Type B pancreatic cell (in vitro differentiated cells): ENCODE results near the gene SYTL3. TPM values are rescaled to one million over a fixed set of nuclear protein-coding genes. Genes with fewer than 3 reads are reported as not detected.

Experiments
- DNase-seq: peaks from one replicate; pipeline ENCODE4 v3.0.0; 2021; ENCODE audit warnings: mixed read lengths; ENCODE audit not compliant: unreplicated experiment; ENCODE audit errors: extremely low spot score
- H3K27ac Mint-ChIP-seq: 2 replicates; pipeline ENCODE4 v1.8.0; 2021; ENCODE audit warnings: mild to moderate bottlenecking, mixed read lengths
- H3K27me3 Mint-ChIP-seq: 2 replicates; pipeline ENCODE4 v1.8.0; 2021; ENCODE audit warnings: mixed read lengths
- H3K36me3 Mint-ChIP-seq: 2 replicates; pipeline ENCODE4 v1.8.0; 2021; ENCODE audit warnings: mixed read lengths
- H3K4me1 Mint-ChIP-seq: one replicate; pipeline ENCODE4 v1.8.0; 2021; ENCODE audit warnings: mixed read lengths; ENCODE audit not compliant: unreplicated experiment
- H3K4me3 Mint-ChIP-seq: 2 replicates; pipeline ENCODE4 v1.8.0; 2021; ENCODE audit warnings: mild to moderate bottlenecking, mixed read lengths
- H3K9me3 Mint-ChIP-seq: 2 replicates; pipeline ENCODE4 v1.8.0; 2021; ENCODE audit warnings: mixed read lengths
- total RNA-seq: library from RNA; stranded (reverse); gene quantifications from 2 replicates; pipeline ENCODE4 v1.2.1, GENCODE V29; 2021; ENCODE audit warnings: low replicate concordance
- TF ChIP-seq, protein P1 (sequence below): fragments of 200-600 bp; sonication (generic); conservative IDR thresholded peaks from 2 replicates; pipeline ENCODE4 v1.5.0; 2021; ENCODE audit warnings: antibody characterized with exemption, mild to moderate bottlenecking

Gene SYTL3
- total RNA-seq, 1 donor from 2014 or later = 2.2 TPM

DNA sequence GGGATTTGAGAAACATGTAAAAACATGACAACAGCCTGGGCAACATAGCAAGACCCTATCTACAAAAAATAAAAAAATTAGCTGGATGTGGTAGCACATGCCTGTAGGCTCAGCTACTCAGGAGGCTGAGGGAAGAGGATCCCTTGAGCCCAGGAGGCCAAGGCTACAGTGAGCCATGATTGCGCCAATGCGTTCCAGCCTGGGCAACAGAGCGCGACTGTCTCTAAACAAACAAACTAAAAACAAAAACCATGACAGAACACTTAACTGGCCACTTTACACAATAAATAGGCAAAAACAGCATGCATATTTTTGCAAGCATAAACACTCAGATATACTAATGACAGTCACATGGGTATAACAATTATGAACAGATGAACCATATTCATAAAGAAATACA lies 60.0 kb downstream of the SYTL3 start:
- Mint-ChIP-seq H3K4me3 (no peak overlapping the region), H3K27me3 (no peaks in the 10 kb centered on the region), H3K36me3 (peaks cover 6% of the 10 kb centered on the region), H3K9me3 (peaks cover 6% of the 10 kb centered on the region), H3K4me1 (peaks cover 20% of the 10 kb centered on the region), H3K27ac (no peak overlapping the region)
- TF ChIP-seq, protein P1, sequence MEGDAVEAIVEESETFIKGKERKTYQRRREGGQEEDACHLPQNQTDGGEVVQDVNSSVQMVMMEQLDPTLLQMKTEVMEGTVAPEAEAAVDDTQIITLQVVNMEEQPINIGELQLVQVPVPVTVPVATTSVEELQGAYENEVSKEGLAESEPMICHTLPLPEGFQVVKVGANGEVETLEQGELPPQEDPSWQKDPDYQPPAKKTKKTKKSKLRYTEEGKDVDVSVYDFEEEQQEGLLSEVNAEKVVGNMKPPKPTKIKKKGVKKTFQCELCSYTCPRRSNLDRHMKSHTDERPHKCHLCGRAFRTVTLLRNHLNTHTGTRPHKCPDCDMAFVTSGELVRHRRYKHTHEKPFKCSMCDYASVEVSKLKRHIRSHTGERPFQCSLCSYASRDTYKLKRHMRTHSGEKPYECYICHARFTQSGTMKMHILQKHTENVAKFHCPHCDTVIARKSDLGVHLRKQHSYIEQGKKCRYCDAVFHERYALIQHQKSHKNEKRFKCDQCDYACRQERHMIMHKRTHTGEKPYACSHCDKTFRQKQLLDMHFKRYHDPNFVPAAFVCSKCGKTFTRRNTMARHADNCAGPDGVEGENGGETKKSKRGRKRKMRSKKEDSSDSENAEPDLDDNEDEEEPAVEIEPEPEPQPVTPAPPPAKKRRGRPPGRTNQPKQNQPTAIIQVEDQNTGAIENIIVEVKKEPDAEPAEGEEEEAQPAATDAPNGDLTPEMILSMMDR = no peak
- no peak for DNase-seq

DNA sequence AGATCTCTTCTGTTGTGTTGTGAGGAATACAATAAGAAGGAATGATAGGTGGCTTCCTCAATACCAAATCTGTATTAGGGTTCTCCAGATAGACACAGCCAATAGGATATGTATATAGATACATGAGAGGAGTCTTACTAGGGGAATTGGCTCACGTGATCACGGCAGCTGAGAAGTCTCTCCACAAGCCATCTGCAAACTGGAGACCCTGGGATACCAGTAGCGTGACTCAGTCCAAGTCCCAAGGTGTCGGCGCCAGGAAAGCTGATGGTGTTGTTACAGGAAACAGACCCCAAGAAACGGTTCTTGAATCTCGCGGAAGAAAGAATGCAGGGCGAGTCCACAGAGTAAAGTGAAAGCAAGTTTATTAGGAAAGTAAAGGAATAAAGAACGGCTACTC lies 61.4 kb downstream of the SYTL3 start:
- TF ChIP-seq, protein P1 = no peak
- no peak overlapping the region for H3K4me3 Mint-ChIP-seq
- peaks cover 6% of the 10 kb centered on the region for H3K9me3 Mint-ChIP-seq
- DNase-seq = no peak
- peaks cover 6% of the 10 kb centered on the region for H3K36me3 Mint-ChIP-seq
- no peak overlapping the region for H3K27ac Mint-ChIP-seq
- H3K27me3 Mint-ChIP-seq = no peaks in the 10 kb centered on the region
- H3K4me1 Mint-ChIP-seq = peaks cover 24% of the 10 kb centered on the region

DNA sequence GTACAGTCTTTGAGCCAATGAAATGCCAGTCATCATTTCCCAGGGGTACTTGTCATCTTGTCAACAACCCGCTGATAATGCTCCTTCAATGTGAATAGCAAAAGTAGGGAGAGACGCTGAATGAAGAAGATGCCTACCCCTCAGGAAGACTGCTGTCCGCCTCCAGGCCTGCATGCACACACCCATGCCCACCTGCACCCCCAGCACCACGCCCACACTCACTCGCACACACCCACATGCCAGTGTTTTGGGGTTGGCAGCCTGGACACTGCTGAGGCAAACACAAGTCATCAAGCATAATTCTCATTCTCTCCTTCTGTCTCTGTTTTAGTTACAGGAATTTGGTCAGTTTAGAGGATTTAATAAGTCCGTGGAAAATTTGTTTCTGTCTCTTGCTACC lies 63.6 kb downstream of the SYTL3 start:
- TF ChIP-seq, protein P1 = no peak
- no peak overlapping the region for H3K27ac Mint-ChIP-seq
- H3K27me3 Mint-ChIP-seq = no peaks in the 10 kb centered on the region
- H3K36me3 Mint-ChIP-seq = peaks cover 6% of the 10 kb centered on the region
- H3K9me3 Mint-ChIP-seq = peaks cover 6% of the 10 kb centered on the region
- H3K4me1 Mint-ChIP-seq = peaks cover 7% of the 10 kb centered on the region
- H3K4me3 Mint-ChIP-seq = no peak overlapping the region
- DNase-seq = no peak

DNA sequence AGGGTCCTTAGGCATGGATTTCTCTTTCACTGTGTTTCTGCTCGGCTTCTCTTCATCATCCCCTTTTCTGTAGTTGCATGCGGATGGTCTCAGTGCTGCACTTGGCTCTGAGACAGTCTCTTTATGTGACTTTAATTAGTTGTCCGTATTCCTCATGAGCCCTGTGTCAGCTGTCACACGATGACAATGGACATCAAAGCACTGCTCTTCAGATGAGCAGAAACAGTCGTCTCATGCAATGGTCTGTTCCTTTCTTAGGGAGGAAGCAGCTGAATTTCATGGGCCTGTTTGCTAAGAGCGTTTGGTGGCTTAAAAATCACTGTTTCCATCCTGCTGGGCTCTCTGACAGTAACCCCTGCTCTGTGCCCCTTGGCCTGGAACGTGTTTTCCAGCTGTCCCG lies 64.9 kb downstream of the SYTL3 start:
- Mint-ChIP-seq H3K36me3 (peaks cover 6% of the 10 kb centered on the region), H3K4me3 (no peak overlapping the region), H3K27ac (peak overlapping the region; percentile 30), H3K4me1 (peaks cover 5% of the 10 kb centered on the region), H3K27me3 (no peaks in the 10 kb centered on the region), H3K9me3 (peaks cover 6% of the 10 kb centered on the region)
- DNase-seq = no peak
- TF ChIP-seq, protein P1 = no peak

DNA sequence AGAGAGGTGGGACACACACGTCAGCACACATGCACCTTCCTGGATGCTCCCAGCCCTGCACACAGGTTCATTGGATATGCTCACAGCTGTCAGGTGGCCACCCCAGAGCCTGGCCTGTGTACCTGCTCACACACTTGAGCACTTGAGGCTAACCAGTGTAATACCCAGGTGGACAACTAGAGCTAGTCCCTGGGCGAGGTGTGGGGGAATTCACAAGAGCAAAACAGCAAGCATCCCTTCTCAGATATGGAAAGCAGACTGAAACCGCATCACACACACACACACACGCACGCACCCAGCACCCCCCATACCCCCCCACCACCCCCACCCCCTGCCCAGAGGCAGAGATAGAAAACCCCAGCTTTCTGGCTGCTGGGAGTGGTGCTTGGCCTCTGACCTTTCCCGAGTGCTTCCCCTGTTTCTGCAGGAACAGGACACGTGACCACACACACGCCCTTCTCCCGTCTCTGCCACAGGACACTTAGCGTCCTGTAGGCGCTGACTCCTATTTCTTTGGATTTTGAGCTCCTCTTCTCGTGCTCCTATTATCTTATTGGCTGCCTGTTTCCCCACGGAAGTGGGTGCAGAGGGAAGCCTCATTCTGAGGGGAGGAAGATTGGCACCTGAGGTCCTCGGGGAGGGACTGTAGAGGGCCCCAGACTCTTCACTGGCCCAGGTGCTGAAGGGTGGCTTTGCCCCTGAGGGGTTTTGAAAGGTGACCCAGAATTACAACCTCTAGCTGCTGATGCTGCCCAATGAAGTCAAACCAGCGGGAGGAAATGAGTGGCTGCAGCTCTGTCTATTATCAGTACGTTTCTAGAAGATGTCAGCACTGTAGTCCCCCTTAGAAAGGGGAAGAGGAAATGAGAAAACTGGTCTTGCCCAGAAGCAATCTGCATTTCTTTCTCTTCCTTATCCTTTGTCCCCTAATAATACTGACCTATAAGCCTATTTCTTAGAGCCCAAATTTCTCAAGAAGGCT lies 65.8 kb downstream of the SYTL3 start:
- H3K27me3 Mint-ChIP-seq = no peaks in the 10 kb centered on the region
- peaks cover 5% of the 10 kb centered on the region for H3K4me1 Mint-ChIP-seq
- peak overlapping the region; percentile 15 for H3K27ac Mint-ChIP-seq
- peaks cover 6% of the 10 kb centered on the region for H3K36me3 Mint-ChIP-seq
- no peak overlapping the region for H3K4me3 Mint-ChIP-seq
- TF ChIP-seq, protein P1 = no peak
- DNase-seq = no peak
- H3K9me3 Mint-ChIP-seq = peaks cover 6% of the 10 kb centered on the region
